Measurements from ENCODE around the gene FGGY. TPM values are rescaled to one million over a fixed set of nuclear protein-coding genes. Genes with fewer than 3 reads are reported as not detected.

Gene FGGY
- total RNA-seq, 4 donors from 2014 or later: 12.4 to 17.5 (median 16.1) TPM

GRCh38 chr1:59751004-59751395, 454.1 kb downstream of the FGGY start:
- DNase-seq (ENCODE audit: low spot score in 2 of 2): no peak
- no peaks in the 10 kb centered on the region for H3K27me3 ChIP-seq
- TF ChIP-seq, protein P1, sequence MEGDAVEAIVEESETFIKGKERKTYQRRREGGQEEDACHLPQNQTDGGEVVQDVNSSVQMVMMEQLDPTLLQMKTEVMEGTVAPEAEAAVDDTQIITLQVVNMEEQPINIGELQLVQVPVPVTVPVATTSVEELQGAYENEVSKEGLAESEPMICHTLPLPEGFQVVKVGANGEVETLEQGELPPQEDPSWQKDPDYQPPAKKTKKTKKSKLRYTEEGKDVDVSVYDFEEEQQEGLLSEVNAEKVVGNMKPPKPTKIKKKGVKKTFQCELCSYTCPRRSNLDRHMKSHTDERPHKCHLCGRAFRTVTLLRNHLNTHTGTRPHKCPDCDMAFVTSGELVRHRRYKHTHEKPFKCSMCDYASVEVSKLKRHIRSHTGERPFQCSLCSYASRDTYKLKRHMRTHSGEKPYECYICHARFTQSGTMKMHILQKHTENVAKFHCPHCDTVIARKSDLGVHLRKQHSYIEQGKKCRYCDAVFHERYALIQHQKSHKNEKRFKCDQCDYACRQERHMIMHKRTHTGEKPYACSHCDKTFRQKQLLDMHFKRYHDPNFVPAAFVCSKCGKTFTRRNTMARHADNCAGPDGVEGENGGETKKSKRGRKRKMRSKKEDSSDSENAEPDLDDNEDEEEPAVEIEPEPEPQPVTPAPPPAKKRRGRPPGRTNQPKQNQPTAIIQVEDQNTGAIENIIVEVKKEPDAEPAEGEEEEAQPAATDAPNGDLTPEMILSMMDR (IDR thresholded peaks at IDR 0.05): no peak
- TF ChIP-seq POLR2A (IDR thresholded peaks at IDR 0.05): no peak
- TF ChIP-seq POLR2AphosphoS5 (IDR thresholded peaks at IDR 0.05): no peak
- no peak for TF ChIP-seq EP300 (IDR thresholded peaks at IDR 0.05)
- peaks cover 41% of the 10 kb centered on the region for H3K4me1 ChIP-seq
- peak overlapping the region; percentile 82 for H3K27ac ChIP-seq
- H3K4me3 ChIP-seq: no peak overlapping the region
- H3K9me3 ChIP-seq: no peaks in the 10 kb centered on the region
- no peaks in the 10 kb centered on the region for H3K36me3 ChIP-seq
- WGBS: 77% methylated on average over 2 of the region's 2 CpGs

DNA sequence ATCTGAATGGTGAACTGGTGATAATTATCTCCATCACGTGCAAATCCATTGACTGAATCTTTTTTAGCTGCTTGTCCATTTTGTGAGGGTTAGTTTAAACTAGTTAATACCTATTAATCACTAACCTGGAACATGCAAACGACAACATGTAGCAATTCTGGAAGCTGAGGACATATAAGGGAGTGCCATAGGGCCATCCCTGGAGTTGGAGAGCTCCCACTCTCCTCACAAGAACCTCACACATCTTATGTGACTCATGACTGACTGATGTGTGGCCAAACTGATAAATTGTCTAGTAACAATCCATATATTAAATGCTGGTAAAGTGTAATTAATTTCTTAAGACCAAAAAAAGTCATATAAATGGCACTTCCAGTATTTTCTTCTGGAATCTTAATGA, 454.9 kb downstream of the FGGY start:
- DNase-seq (ENCODE audit: low spot score in 2 of 2): no peak
- Histone ChIP-seq H3K4me1 (peaks cover 41% of the 10 kb centered on the region), H3K9me3 (no peaks in the 10 kb centered on the region), H3K27me3 (no peaks in the 10 kb centered on the region), H3K36me3 (no peaks in the 10 kb centered on the region), H3K4me3 (no peak overlapping the region), H3K27ac (peak overlapping the region; percentile 82)
- no peak for TF ChIP-seq POLR2A (IDR thresholded peaks at IDR 0.05)
- TF ChIP-seq EP300 (IDR thresholded peaks at IDR 0.05): no peak
- TF ChIP-seq POLR2AphosphoS5 (IDR thresholded peaks at IDR 0.05): no peak
- TF ChIP-seq, protein P1 (IDR thresholded peaks at IDR 0.05): no peak
- WGBS: 62% methylated on average over 2 of the region's 2 CpGs

GRCh38 chr1:59752556-59753414, 455.9 kb downstream of the FGGY start:
- Histone ChIP-seq H3K4me3 (no peak overlapping the region), H3K9me3 (no peaks in the 10 kb centered on the region), H3K27ac (peak overlapping the region; percentile 38), H3K36me3 (no peaks in the 10 kb centered on the region), H3K4me1 (peaks cover 46% of the 10 kb centered on the region), H3K27me3 (no peaks in the 10 kb centered on the region)
- whole genome bisulfite sequencing: 48% methylated on average over 5 of the region's 5 CpGs
- no peak for DNase-seq (ENCODE audit: low spot score in 2 of 2)
- TF ChIP-seq, protein P1 (IDR thresholded peaks at IDR 0.05): no peak
- TF ChIP-seq POLR2AphosphoS5 (IDR thresholded peaks at IDR 0.05): no peak
- TF ChIP-seq POLR2A (IDR thresholded peaks at IDR 0.05): no peak
- TF ChIP-seq EP300 (IDR thresholded peaks at IDR 0.05): no peak

DNA sequence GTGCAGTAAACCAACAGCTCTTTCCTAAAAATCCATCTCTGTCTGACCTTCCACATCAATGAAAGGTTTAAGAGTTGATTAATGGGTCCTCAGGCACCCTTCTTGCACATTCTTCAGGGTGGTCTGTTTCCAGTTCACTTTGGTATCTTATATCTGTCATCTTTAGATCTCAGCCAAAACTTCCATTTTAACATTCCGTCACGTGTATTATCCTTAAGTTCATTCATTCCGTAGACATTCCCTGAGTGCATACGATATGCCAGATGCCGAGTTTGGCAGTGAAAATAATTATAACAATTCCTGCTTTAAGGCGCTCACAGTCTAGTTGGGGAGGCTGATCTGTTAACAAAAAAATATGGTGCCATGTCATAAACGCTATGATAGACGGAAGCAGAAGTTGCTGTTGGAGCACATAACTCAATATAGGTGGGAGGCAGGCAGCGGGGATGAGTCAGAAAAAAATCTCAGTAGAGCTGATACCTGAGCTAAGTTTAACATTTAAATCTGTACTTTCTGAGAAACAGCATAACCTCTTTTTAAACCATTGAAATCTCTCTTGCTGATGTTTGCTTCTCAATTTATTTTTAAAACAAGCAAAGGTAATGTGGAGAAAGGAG, 458.3 kb downstream of the FGGY start:
- Histone ChIP-seq H3K27ac (no peak overlapping the region), H3K27me3 (no peaks in the 10 kb centered on the region), H3K9me3 (no peaks in the 10 kb centered on the region), H3K36me3 (no peaks in the 10 kb centered on the region), H3K4me1 (peaks cover 56% of the 10 kb centered on the region), H3K4me3 (no peak overlapping the region)
- TF ChIP-seq POLR2AphosphoS5 (IDR thresholded peaks at IDR 0.05): no peak
- TF ChIP-seq, protein P1 (IDR thresholded peaks at IDR 0.05): no peak
- TF ChIP-seq POLR2A (IDR thresholded peaks at IDR 0.05): no peak
- no peak for TF ChIP-seq EP300 (IDR thresholded peaks at IDR 0.05)
- 88% methylated on average over 9 of the region's 9 CpGs for WGBS
- no peak for DNase-seq (ENCODE audit: low spot score in 2 of 2)

DNA sequence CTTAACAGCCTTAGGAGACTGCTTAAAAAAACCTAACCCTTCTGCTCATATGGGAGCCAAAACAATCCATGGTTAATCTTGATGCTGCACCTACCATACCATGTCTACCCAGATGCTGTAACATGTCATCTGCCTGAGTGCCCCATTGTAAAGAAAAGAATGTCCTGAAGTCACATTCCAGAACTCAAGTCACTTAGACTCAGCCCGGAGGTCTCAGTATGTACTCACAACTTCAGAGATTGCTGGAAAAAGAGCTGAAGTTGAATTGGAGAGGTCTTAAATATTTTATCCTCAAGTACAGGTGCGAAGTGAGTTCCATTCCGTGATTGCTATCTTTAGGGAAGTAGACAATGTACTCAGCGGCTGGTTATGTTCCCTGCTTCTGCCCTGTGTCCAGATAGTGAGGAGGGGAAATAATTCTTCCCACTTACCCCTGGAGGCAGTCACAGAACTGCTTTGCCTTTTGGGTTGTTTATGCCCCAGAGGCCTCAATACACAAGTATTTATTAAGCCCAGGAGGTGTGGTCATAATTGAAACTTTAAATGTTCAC, 460.4 kb downstream of the FGGY start:
- peaks cover 47% of the 10 kb centered on the region for H3K4me1 ChIP-seq
- no peaks in the 10 kb centered on the region for H3K27me3 ChIP-seq
- no peaks in the 10 kb centered on the region for H3K9me3 ChIP-seq
- 85% methylated on average over 4 of the region's 4 CpGs for WGBS
- no peak overlapping the region for H3K27ac ChIP-seq
- DNase-seq (ENCODE audit: low spot score in 2 of 2): no peak
- no peak for TF ChIP-seq POLR2AphosphoS5 (IDR thresholded peaks at IDR 0.05)
- no peak for TF ChIP-seq EP300 (IDR thresholded peaks at IDR 0.05)
- TF ChIP-seq POLR2A (IDR thresholded peaks at IDR 0.05): no peak
- TF ChIP-seq, protein P1 (IDR thresholded peaks at IDR 0.05): no peak
- H3K4me3 ChIP-seq: no peak overlapping the region
- no peaks in the 10 kb centered on the region for H3K36me3 ChIP-seq
